Keratinocyte (primary cell): Measurements from ENCODE around the gene ERC2. TPM values are rescaled to one million over a fixed set of nuclear protein-coding genes. Genes with fewer than 3 reads are reported as not detected.

Source experiments
- DNase-seq: peaks from one replicate; pipeline ENCODE4 v3.0.0-alpha.2; 2011; ENCODE audit warnings: low read depth, missing footprints, low spot score
- FAIRE-seq: peaks from 2 replicates; lab custom pipeline; 2011; peaks lifted over from hg19 to GRCh38; lab: Jason Lieb, UNC
- H2AFZ ChIP-seq: 2 replicates; pipeline ENCODE4 v1.6.0; 2012; ENCODE audit warnings: low read length, control low read depth, inconsistent platforms; ENCODE audit not compliant: control insufficient read depth
- H3K27ac ChIP-seq: 2 replicates; pipeline ENCODE4 v1.5.1; 2011; ENCODE audit warnings: low read length; ENCODE audit not compliant: control insufficient read depth, insufficient read depth
- H3K27me3 ChIP-seq: 3 replicates; pipeline ENCODE4 v1.6.0; 2011; ENCODE audit warnings: low read length; ENCODE audit not compliant: control insufficient read depth, insufficient read depth; ENCODE audit errors: extremely low read depth
- H3K36me3 ChIP-seq, 2 experiments: 2 replicates in 1 of 2; 3 replicates in 1 of 2; pipeline ENCODE4 v1.5.1; 2011; ENCODE audit warnings: low read length in 2 of 2, mild to moderate bottlenecking in 1 of 2; ENCODE audit not compliant: control insufficient read depth in 2 of 2, insufficient read depth in 2 of 2; ENCODE audit errors: extremely low read depth in 1 of 2
- H3K4me1 ChIP-seq: 3 replicates; pipeline ENCODE4 v1.5.1; 2011; ENCODE audit warnings: low read length; ENCODE audit not compliant: control insufficient read depth, insufficient read depth; ENCODE audit errors: extremely low read depth
- H3K4me2 ChIP-seq: 3 replicates; pipeline ENCODE4 v1.6.0; 2011; ENCODE audit warnings: low read depth, low read length; ENCODE audit not compliant: control insufficient read depth, insufficient read depth; ENCODE audit errors: extremely low read depth
- H3K4me3 ChIP-seq, 3 experiments: fragments of 200-600 bp in 1 of 3; sonication (generic) in 1 of 3; 2 replicates in 2 of 3; 3 replicates in 1 of 3; pipeline ENCODE4 v1.5.1; 2011 to 2016; ENCODE audit warnings: low read length in 3 of 3, mild to moderate bottlenecking in 3 of 3, control low read depth in 2 of 3, inconsistent platforms in 1 of 3, low read depth in 1 of 3, mixed read lengths in 1 of 3, mixed run types in 1 of 3, moderate library complexity in 1 of 3; ENCODE audit not compliant: control insufficient read depth in 2 of 3, insufficient read depth in 2 of 3; ENCODE audit errors: extremely low read depth in 1 of 3
- H3K79me2 ChIP-seq: 2 replicates; pipeline ENCODE4 v1.6.0; 2012; ENCODE audit warnings: low read length; ENCODE audit not compliant: control insufficient read depth, insufficient read depth
- H3K9ac ChIP-seq: 3 replicates; pipeline ENCODE4 v1.6.0; 2011; ENCODE audit warnings: low read length; ENCODE audit not compliant: control insufficient read depth, insufficient read depth; ENCODE audit errors: extremely low read depth
- H3K9me1 ChIP-seq: 3 replicates; pipeline ENCODE4 v1.6.0; 2011; ENCODE audit warnings: low read length; ENCODE audit not compliant: control insufficient read depth, insufficient read depth; ENCODE audit errors: extremely low read depth
- H3K9me3 ChIP-seq: 2 replicates; pipeline ENCODE4 v1.5.1; 2012; ENCODE audit warnings: low read depth, low read length; ENCODE audit not compliant: control insufficient read depth
- H4K20me1 ChIP-seq: 3 replicates; pipeline ENCODE4 v1.6.0; 2011; ENCODE audit warnings: low read length; ENCODE audit not compliant: control insufficient read depth, insufficient read depth; ENCODE audit errors: extremely low read depth
- EZH2 ChIP-seq: IDR thresholded peaks from one replicate; pipeline ENCODE4 v1.6.1; 2012; ENCODE audit warnings: inconsistent platforms, mild to moderate bottlenecking, low read length, moderate library complexity
- dilution Hi-C: fragments of 300-500 bp; cut with MboI; formaldehyde crosslinking; loops from one replicate; pipeline ENCODE4 v1.7.0; 2020; ENCODE audit warnings: low sequenced_read_pairs; ENCODE audit not compliant: extremely low pct_ligation_motif_present
- polyA plus RNA-seq, 5 experiments: library from polyadenylated mRNA; depleted of rRNA in 3 of 5; stranded (reverse) in 3 of 5; stranded (forward) in 1 of 5; unstranded in 1 of 5; fragments of >200 nt; gene quantifications; 1 replicate in 1 of 5; 2 replicates in 3 of 5; 3 replicates in 1 of 5; pipeline versions ENCODE4 v1.2.1 to v1.2.3, GENCODE V29; 2011 to 2012; ENCODE audit warnings: missing spikeins in 2 of 5, low read depth in 1 of 5, low replicate concordance in 1 of 5
- TF ChIP-seq, protein P1 (sequence below), 3 experiments: IDR thresholded peaks in 1 of 3; conservative IDR thresholded peaks in 1 of 3; optimal IDR thresholded peaks in 1 of 3; 2 replicates in 2 of 3; 3 replicates in 1 of 3; pipeline versions ENCODE3 to v1.5.1; 2011; ENCODE audit warnings: low read length in 3 of 3, mild to moderate bottlenecking in 3 of 3, moderate library complexity in 2 of 3, control low read depth in 1 of 3, inconsistent platforms in 1 of 3; ENCODE audit not compliant: insufficient read depth in 2 of 3; ENCODE audit errors: extremely low read depth in 1 of 3

The ERC2 gene
- polyA plus RNA-seq, 1 donor (not counting 4 experiments of a cell fraction or from before 2014, with no cell fraction given), result 0.08 TPM

DNA sequence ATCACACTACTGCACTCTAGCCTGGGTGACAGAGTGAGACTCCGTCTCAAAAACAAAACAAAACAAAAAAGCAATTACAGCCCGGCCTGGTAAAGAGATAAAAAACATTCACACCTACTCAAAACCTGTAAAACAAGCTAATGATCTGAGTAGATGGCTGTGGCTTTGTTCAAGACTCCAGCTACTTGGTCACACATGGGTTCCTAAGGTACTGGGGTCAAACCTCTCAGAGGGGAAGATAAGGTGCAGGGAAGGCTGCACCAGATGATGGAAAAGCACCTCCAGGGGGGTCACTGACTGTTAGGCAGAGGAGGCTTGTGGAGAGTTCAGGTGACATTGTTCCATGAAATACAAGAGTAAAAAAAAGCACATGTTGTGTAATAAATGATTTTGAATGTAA lies 531.0 kb downstream of the ERC2 start:
- no peaks in the 10 kb centered on the region for H3K9me3 ChIP-seq
- H3K36me3 ChIP-seq, result no peaks in the 10 kb centered on the region
- DNase-seq (no peak), FAIRE-seq (no peak)
- no peaks in the 10 kb centered on the region for H4K20me1 ChIP-seq
- no peaks in the 10 kb centered on the region for H3K4me1 ChIP-seq
- no peak overlapping the region for H3K4me2 ChIP-seq
- no peaks in the 10 kb centered on the region for H3K9me1 ChIP-seq
- H3K79me2 ChIP-seq, result no peaks in the 10 kb centered on the region
- TF ChIP-seq EZH2, result no peak
- TF ChIP-seq, protein P1, sequence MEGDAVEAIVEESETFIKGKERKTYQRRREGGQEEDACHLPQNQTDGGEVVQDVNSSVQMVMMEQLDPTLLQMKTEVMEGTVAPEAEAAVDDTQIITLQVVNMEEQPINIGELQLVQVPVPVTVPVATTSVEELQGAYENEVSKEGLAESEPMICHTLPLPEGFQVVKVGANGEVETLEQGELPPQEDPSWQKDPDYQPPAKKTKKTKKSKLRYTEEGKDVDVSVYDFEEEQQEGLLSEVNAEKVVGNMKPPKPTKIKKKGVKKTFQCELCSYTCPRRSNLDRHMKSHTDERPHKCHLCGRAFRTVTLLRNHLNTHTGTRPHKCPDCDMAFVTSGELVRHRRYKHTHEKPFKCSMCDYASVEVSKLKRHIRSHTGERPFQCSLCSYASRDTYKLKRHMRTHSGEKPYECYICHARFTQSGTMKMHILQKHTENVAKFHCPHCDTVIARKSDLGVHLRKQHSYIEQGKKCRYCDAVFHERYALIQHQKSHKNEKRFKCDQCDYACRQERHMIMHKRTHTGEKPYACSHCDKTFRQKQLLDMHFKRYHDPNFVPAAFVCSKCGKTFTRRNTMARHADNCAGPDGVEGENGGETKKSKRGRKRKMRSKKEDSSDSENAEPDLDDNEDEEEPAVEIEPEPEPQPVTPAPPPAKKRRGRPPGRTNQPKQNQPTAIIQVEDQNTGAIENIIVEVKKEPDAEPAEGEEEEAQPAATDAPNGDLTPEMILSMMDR (optimal IDR thresholded peaks at IDR 0.05 in 1 of 3, IDR thresholded peaks at IDR 0.05 in 1 of 3, conservative IDR thresholded peaks at IDR 0.05 in 1 of 3; ENCODE audit: extremely low read depth in 1 of 3, insufficient read depth in 2 of 3, low read length in 3 of 3), result no peak
- H3K9ac ChIP-seq, result no peak overlapping the region
- H3K27ac ChIP-seq, result no peak overlapping the region
- H2AFZ ChIP-seq, result no peak overlapping the region
- dilution Hi-C loops, result no loop called here
- H3K4me3 ChIP-seq, result no peak overlapping the region
- H3K27me3 ChIP-seq, result no peaks in the 10 kb centered on the region

DNA sequence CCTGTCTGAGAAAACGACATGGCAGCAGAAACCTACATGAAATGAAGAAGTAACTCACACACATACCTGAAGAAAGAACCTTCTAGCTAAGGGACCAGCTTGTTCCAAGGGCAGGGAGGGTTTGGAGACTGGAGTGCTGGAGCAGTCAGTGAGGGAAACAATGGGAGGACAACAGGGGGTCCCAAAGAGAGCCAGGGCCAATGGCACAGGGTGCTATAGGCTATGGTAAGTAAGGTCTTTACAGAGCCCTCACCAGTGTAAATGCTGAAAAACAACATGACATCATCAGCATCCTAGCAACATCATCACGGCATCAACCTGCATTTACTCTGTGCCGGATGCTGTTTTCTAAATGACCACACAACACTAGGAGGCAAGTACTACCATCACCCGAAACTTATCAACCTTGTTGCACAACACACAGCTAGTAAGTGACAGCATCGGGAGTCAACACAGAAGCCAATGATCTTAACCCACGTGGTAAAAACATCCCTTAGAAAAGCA lies 531.7 kb downstream of the ERC2 start:
- TF ChIP-seq, protein P1 (optimal IDR thresholded peaks at IDR 0.05 in 1 of 3, IDR thresholded peaks at IDR 0.05 in 1 of 3, conservative IDR thresholded peaks at IDR 0.05 in 1 of 3; ENCODE audit: extremely low read depth in 1 of 3, insufficient read depth in 2 of 3, low read length in 3 of 3), result no peak
- no peak for TF ChIP-seq EZH2
- no peak for DNase-seq
- Histone ChIP-seq H2AFZ (no peak overlapping the region), H3K4me2 (no peak overlapping the region), H3K9me3 (no peaks in the 10 kb centered on the region), H3K79me2 (no peaks in the 10 kb centered on the region), H4K20me1 (no peaks in the 10 kb centered on the region), H3K9me1 (no peaks in the 10 kb centered on the region), H3K4me3 (no peak overlapping the region), H3K36me3 (no peaks in the 10 kb centered on the region), H3K27ac (no peak overlapping the region), H3K27me3 (no peaks in the 10 kb centered on the region), H3K9ac (no peak overlapping the region), H3K4me1 (no peaks in the 10 kb centered on the region)
- FAIRE-seq, result no peak
- dilution Hi-C loops, result no loop called here
